SK-N-SH (cell line): Measurements from ENCODE around the gene ZNF219. TPM values are rescaled to one million over a fixed set of nuclear protein-coding genes. Genes with fewer than 3 reads are reported as not detected.

Experiments used
- CTCF ChIA-PET: fragments of 300-600, 350-600 bp; formaldehyde crosslinking; extraction: SDS; loops from one replicate; lab custom pipeline; 2021; lab: Yijun Ruan, JAX
- POLR2A ChIA-PET: fragments of 350-600 bp; sonication (Branson Sonifier 250); formaldehyde crosslinking; extraction: SDS; loops from one replicate; lab custom pipeline; 2020; ENCODE audit warnings: antibody characterized with exemption, inconsistent platforms; lab: Yijun Ruan, JAX
- DNase-seq: peaks from one replicate; pipeline ENCODE4 v3.0.0; 2012
- H2AFZ ChIP-seq: fragments of 200-600 bp; sonication (generic); 2 replicates; pipeline ENCODE4 v1.8.1; 2016; ENCODE audit warnings: antibody characterized with exemption, mild to moderate bottlenecking, low read depth
- H3F3A ChIP-seq: fragments of 200-600 bp; sonication (generic); replicated peaks from 2 replicates; pipeline ENCODE3; 2016; ENCODE audit warnings: antibody characterized with exemption, mild to moderate bottlenecking; ENCODE audit not compliant: insufficient read depth
- H3K27ac ChIP-seq, 2 experiments: fragments of 200-500 bp in 1 of 2; fragments of 200-600 bp in 1 of 2; sonication (Bioruptor generic) in 1 of 2; sonication (generic), shearing (Covaris generic) in 1 of 2; 2 replicates each; pipeline versions ENCODE4 v1.5.1 to v1.6.1; 2014 to 2016; ENCODE audit warnings: low read depth in 2 of 2, inconsistent platforms in 1 of 2, low read length in 1 of 2, mild to moderate bottlenecking in 1 of 2, mixed read lengths in 1 of 2
- H3K27me3 ChIP-seq: fragments of 200-600 bp; sonication (generic), shearing (Covaris generic); 2 replicates; pipeline ENCODE4 v1.6.1; 2016; ENCODE audit warnings: mixed run types; ENCODE audit not compliant: insufficient read depth
- H3K36me3 ChIP-seq, 2 experiments: fragments of 200-500 bp in 1 of 2; fragments of 200-600 bp in 1 of 2; sonication (Bioruptor generic) in 1 of 2; sonication (generic) in 1 of 2; replicated peaks in 1 of 2; 2 replicates each; pipeline versions ENCODE3 to v1.5.1; 2014 to 2016; ENCODE audit warnings: low read length in 1 of 2, mild to moderate bottlenecking in 1 of 2; ENCODE audit not compliant: insufficient read depth in 2 of 2, control insufficient read depth in 1 of 2
- H3K4me1 ChIP-seq, 2 experiments: fragments of 200-500 bp in 1 of 2; fragments of 200-600 bp in 1 of 2; sonication (Bioruptor generic) in 1 of 2; sonication (generic), shearing (Covaris generic) in 1 of 2; 2 replicates each; pipeline versions ENCODE4 v1.5.1 to v1.6.1; 2014 to 2016; ENCODE audit warnings: low read depth in 1 of 2, low read length in 1 of 2, mixed run types in 1 of 2; ENCODE audit not compliant: insufficient read depth in 2 of 2, control insufficient read depth in 1 of 2
- H3K4me2 ChIP-seq: fragments of 200-600 bp; sonication (generic), shearing (Covaris generic); 2 replicates; pipeline ENCODE4 v1.6.1; 2017; ENCODE audit warnings: mixed run types
- H3K4me3 ChIP-seq, 2 experiments: fragments of 200-500 bp in 1 of 2; fragments of 200-600 bp in 1 of 2; sonication (Bioruptor generic) in 1 of 2; sonication (generic), shearing (Covaris generic) in 1 of 2; 2 replicates each; pipeline versions ENCODE4 v1.5.1 to v1.8.1; 2014 to 2016; ENCODE audit warnings: low read depth in 2 of 2, inconsistent platforms in 1 of 2, low read length in 1 of 2, mild to moderate bottlenecking in 1 of 2, mixed read lengths in 1 of 2, moderate library complexity in 1 of 2
- H3K79me2 ChIP-seq: fragments of 200-600 bp; sonication (generic); 2 replicates; pipeline ENCODE4 v1.8.1; 2017; ENCODE audit warnings: mild to moderate bottlenecking; ENCODE audit not compliant: insufficient read depth
- H3K9ac ChIP-seq: fragments of 200-600 bp; sonication (generic); 2 replicates; pipeline ENCODE4 v1.6.1; 2017; ENCODE audit warnings: mixed run types
- H3K9me2 ChIP-seq: fragments of 200-600 bp; sonication (generic); 2 replicates; pipeline ENCODE4 v1.6.1; 2017; ENCODE audit warnings: mixed run types
- H3K9me3 ChIP-seq: fragments of 200-600 bp; sonication (generic); 2 replicates; pipeline ENCODE4 v1.6.1; 2017; ENCODE audit warnings: mixed run types, mild to moderate bottlenecking, moderate library complexity
- H4K20me1 ChIP-seq: fragments of 200-600 bp; sonication (generic); 2 replicates; pipeline ENCODE4 v1.6.1; 2017; ENCODE audit warnings: mild to moderate bottlenecking, mixed run types; ENCODE audit not compliant: insufficient read depth
- CHD2 ChIP-seq: fragments of 150-350 bp; IDR thresholded peaks from 2 replicates; pipeline ENCODE4 v1.6.1; 2018; ENCODE audit warnings: low read length; ENCODE audit not compliant: partially characterized antibody
- ELF1 ChIP-seq: IDR thresholded peaks from 2 replicates; pipeline ENCODE4 v1.4.0; 2012
- FOSL2 ChIP-seq: IDR thresholded peaks from 2 replicates; pipeline ENCODE4 v1.4.0; 2012; ENCODE audit warnings: low read depth, mild to moderate bottlenecking, moderate library complexity, borderline replicate concordance
- GABPA ChIP-seq: IDR thresholded peaks from 2 replicates; pipeline ENCODE4 v1.4.0; 2012; ENCODE audit warnings: low read depth, mild to moderate bottlenecking
- MAX ChIP-seq: IDR thresholded peaks from 2 replicates; pipeline ENCODE4 v1.4.0; 2012; ENCODE audit warnings: low read depth
- MEF2A ChIP-seq: IDR thresholded peaks from 2 replicates; pipeline ENCODE4 v1.4.0; 2012; ENCODE audit warnings: low read depth, borderline replicate concordance
- MXI1 ChIP-seq: IDR thresholded peaks from 2 replicates; pipeline ENCODE4 v1.6.1; 2012; ENCODE audit warnings: mild to moderate bottlenecking, low read depth, low read length, improper control_type of control experiment
- POLR2AphosphoS5 ChIP-seq: IDR thresholded peaks from 2 replicates; pipeline ENCODE4 v1.6.1; 2012; ENCODE audit warnings: low read depth, low read length
- RAD21 ChIP-seq: IDR thresholded peaks from 2 replicates; pipeline ENCODE4 v1.6.1; 2012; ENCODE audit warnings: mild to moderate bottlenecking, low read length
- RFX5 ChIP-seq: IDR thresholded peaks from 2 replicates; pipeline ENCODE4 v1.6.1; 2012; ENCODE audit warnings: mild to moderate bottlenecking, improper control_type of control experiment, low read length
- SIN3A ChIP-seq: IDR thresholded peaks from 2 replicates; pipeline ENCODE4 v1.6.1; 2012; ENCODE audit warnings: low read depth, mild to moderate bottlenecking, low read length, moderate library complexity, borderline replicate concordance
- SMC3 ChIP-seq: IDR thresholded peaks from 2 replicates; pipeline ENCODE4 v1.6.1; 2012; ENCODE audit warnings: low read depth, low read length, improper control_type of control experiment
- USF1 ChIP-seq: IDR thresholded peaks from 2 replicates; pipeline ENCODE4 v1.4.0; 2012; ENCODE audit warnings: low read depth, borderline replicate concordance
- USF2 ChIP-seq: fragments of 150-350 bp; IDR thresholded peaks from 2 replicates; pipeline ENCODE4 v1.6.1; 2017; ENCODE audit warnings: antibody characterized with exemption, low read length, low read depth, borderline replicate concordance
- WGBS: methylation state at CpG from one replicate; pipeline ENCODE4 v1.1.6; 2017; ENCODE audit warnings: low lambda C conversion rate; 5-methylcytosine and 5-hydroxymethylcytosine counted together
- polyA plus RNA-seq, 3 experiments: library from polyadenylated mRNA; depleted of rRNA; stranded (reverse); fragments of >200 nt; gene quantifications; 2 replicates each; pipeline ENCODE4 v1.2.3, GENCODE V29; 2012

ZNF219 gene
- polyA plus RNA-seq, 1 of the 3 experiments (the other 2 are of a cell fraction), result 24.1 TPM

GRCh38 chr14:21103411-21103709 is 4.9 kb upstream of the ZNF219 start (continued):
- TF ChIP-seq USF2, result no peak
- no peak for TF ChIP-seq MXI1
- TF ChIP-seq RFX5, result no peak
- 0 out of 2 replicates have a peak, but pooled peaks have one; percentile 70 for TF ChIP-seq ELF1
- TF ChIP-seq GABPA, result peak; percentile 43; the same call in 1 of the 2 replicates
- no peak for TF ChIP-seq RAD21
- no peak for TF ChIP-seq MEF2A
- peak; percentile 77; the same call in 1 of the 2 replicates for TF ChIP-seq USF1
- TF ChIP-seq FOSL2, result no peak
- TF ChIP-seq SIN3A, result no peak
- no peak for TF ChIP-seq MAX

- no peaks in the 10 kb centered on the region for H4K20me1 ChIP-seq
- peak overlapping the region; percentile 56; the same call in 1 of the 2 replicates for H2AFZ ChIP-seq
- DNase-seq, result peak; percentile 17
- H3K4me3 ChIP-seq, result peak overlapping the region; percentile 82 to 86
- H3K27me3 ChIP-seq, result no peaks in the 10 kb centered on the region
- peaks cover 18 to 39% of the 10 kb centered on the region in 2 experiments for H3K4me1 ChIP-seq
- ChIA-PET POLR2A (interaction anchor here (0.6 to 2.9 kb wide), 5 partner anchors 8 to 1921 kb away, joined by 3 to 14 read pairs (median 5); partner anchors contain the start of gene ARHGEF40), CTCF (interaction anchor here (0.6 to 20.5 kb wide), 23 partner anchors 7 to 246 kb away, joined by 3 to 555 read pairs (median 13); partner anchors contain the start of genes ARHGEF40 and NDRG2)
- 10% methylated on average over 8 of the region's 9 CpGs for WGBS
- peak overlapping the region in 1 of 2 experiments; percentile 60; a peak in 3 of 4 replicates for H3K27ac ChIP-seq
- no peak for TF ChIP-seq CHD2
- TF ChIP-seq POLR2AphosphoS5, result no peak
- no peak for TF ChIP-seq SMC3
- peak overlapping the region; percentile 96 for H3K9ac ChIP-seq
- H3F3A ChIP-seq, result peaks cover 21% of the 10 kb centered on the region
- H3K9me2 ChIP-seq, result no peaks in the 10 kb centered on the region
- H3K36me3 ChIP-seq, result no peaks in the 10 kb centered on the region
- no peaks in the 10 kb centered on the region for H3K9me3 ChIP-seq
- peak overlapping the region; percentile 96 for H3K4me2 ChIP-seq
- H3K79me2 ChIP-seq, result no peaks in the 10 kb centered on the region
Observed at GRCh38 chr14:21102521-21103410, 4.3 kb upstream of the ZNF219 start.
